Stimulated activated naive B cell treated with anti-CD40 and anti-IgM and Interleukin-4, amounts not matched to agents 10 μg/mL and 1 μg/mL and 100 μg/mL, for 72 hours (primary cell): Measurements from ENCODE around the gene IGSF23.

Experiments
- ATAC-seq, 2 donors: fragments of 150-1000 bp; cut with Tn5 transposase; replicated peaks; 2 replicates each; pipeline ENCODE4 v1.10.0; 2021; ENCODE audit warnings: moderate library complexity in 1 of 2
- DNase-seq: peaks from one replicate; pipeline ENCODE4 v3.0.0; 2021
- H3K27ac Mint-ChIP-seq: one replicate; pipeline ENCODE4 v1.8.0; 2022; ENCODE audit warnings: mild to moderate bottlenecking, mixed read lengths
- H3K27me3 Mint-ChIP-seq, 2 donors: one replicate each; pipeline ENCODE4 v1.8.0; 2022; ENCODE audit warnings: mixed read lengths in 2 of 2
- H3K36me3 Mint-ChIP-seq, 2 donors: one replicate each; pipeline ENCODE4 v1.8.0; 2022; ENCODE audit warnings: mixed read lengths in 2 of 2, mild to moderate bottlenecking in 1 of 2
- H3K4me1 Mint-ChIP-seq, 2 donors: one replicate each; pipeline ENCODE4 v1.8.0; 2022; ENCODE audit warnings: mixed read lengths in 2 of 2, mild to moderate bottlenecking in 1 of 2
- H3K4me3 Mint-ChIP-seq, 2 donors: one replicate each; pipeline ENCODE4 v1.8.0; 2022; ENCODE audit warnings: mild to moderate bottlenecking in 2 of 2, mixed read lengths in 2 of 2, moderate library complexity in 1 of 2
- H3K9me3 Mint-ChIP-seq, 2 donors: one replicate each; pipeline ENCODE4 v1.8.0; 2022; ENCODE audit warnings: mixed read lengths in 2 of 2, mild to moderate bottlenecking in 1 of 2

IGSF23 gene

DNA sequence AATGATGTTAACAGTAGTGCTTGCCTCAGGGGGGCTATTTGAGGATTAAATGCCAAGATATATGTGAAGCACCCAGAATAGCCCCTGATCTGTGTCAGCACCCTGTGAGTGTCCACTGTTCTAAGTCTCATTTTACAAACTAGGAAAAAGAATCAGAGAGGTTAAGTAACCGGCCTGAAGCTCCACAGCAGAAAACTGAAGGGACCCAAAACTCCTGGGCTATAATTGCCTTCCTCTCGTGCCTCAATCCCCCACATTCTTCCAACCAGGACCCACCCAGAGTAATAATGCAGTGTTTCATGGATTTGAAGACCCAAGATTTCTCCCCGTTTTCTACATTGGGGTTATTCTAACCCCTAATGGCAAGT, 32.7 kb downstream of the IGSF23 start:
- DNase-seq (no peak), ATAC-seq (no peak)
- Mint-ChIP-seq H3K9me3 (no peaks in the 10 kb centered on the region), H3K36me3 (no peaks in the 10 kb centered on the region), H3K4me1 (peaks cover 0 to 2% of the 10 kb centered on the region in 2 donors), H3K27me3 (peaks cover 34 to 56% of the 10 kb centered on the region in 2 donors), H3K4me3 (no peak overlapping the region), H3K27ac (no peak overlapping the region)

DNA sequence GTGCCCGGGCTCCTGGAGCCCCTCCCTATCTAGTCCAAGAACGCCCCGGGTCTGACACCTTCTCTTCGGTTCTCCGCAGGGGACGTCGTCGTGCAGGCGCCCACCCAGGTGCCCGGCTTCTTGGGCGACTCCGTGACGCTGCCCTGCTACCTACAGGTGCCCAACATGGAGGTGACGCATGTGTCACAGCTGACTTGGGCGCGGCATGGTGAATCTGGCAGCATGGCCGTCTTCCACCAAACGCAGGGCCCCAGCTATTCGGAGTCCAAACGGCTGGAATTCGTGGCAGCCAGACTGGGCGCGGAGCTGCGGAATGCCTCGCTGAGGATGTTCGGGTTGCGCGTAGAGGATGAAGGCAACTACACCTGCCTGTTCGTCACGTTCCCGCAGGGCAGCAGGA, 33.8 kb downstream of the IGSF23 start:
- Mint-ChIP-seq H3K27me3 (peaks cover 33 to 46% of the 10 kb centered on the region in 2 donors), H3K4me3 (no peak overlapping the region), H3K9me3 (no peaks in the 10 kb centered on the region), H3K27ac (peak overlapping the region; percentile 9), H3K36me3 (no peaks in the 10 kb centered on the region), H3K4me1 (peaks cover 0 to 2% of the 10 kb centered on the region in 2 donors)
- ATAC-seq = no peak
- no peak for DNase-seq

DNA sequence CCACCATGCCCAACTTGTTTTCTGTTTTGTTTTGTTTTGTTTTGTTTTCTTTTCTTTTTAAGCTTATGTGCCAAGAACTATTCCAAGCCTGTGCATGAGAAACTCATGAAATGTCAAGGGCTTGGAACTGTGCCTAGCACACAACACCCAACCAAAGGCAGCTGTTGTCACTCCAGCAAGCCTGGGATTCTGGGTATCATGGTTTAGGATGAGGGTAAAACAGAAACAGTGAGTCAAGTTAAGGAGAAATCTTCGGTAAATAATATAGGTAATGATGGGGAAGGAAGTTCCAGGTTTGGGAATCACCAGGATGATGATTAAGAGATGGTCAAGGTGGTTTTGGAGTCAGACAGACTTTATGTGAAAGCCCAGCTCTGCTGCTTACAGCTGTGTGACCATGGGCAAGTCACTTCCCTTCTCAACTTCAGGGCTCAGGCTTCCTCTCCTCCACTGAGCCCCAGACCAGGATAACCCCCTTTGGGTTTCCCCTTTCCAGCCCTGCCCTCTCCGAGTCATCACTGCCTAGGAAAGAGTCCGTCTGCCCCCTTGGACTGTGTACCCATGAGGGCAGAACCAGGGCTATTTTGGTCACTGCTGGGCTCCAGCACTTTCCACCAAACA, 35.4 kb downstream of the IGSF23 start:
- no peak overlapping the region for H3K27ac Mint-ChIP-seq

DNA sequence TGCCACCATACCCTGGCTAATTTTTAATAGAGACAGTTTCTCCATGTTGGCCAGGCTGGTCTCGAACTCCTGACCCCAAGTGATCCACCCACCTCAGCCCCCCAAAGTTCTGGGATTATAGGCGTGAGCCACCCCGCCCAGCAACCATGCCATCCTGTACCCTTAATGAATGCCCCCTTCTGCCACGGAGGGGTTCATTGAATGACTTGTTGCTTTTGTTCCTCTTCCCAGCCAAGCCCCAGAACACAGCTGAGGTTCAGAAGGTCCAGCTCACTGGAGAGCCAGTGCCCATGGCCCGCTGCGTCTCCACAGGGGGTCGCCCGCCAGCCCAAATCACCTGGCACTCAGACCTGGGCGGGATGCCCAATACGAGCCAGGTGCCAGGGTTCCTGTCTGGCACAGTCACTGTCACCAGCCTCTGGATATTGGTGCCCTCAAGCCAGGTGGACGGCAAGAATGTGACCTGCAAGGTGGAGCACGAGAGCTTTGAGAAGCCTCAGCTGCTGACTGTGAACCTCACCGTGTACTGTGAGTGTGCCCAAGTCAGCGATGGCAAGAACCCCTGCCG, 36.3 kb downstream of the IGSF23 start:
- ATAC-seq (no peak), DNase-seq (no peak)
- no peaks in the 10 kb centered on the region for H3K36me3 Mint-ChIP-seq
- peaks cover 17 to 24% of the 10 kb centered on the region in 2 donors for H3K27me3 Mint-ChIP-seq
- no peak overlapping the region for H3K27ac Mint-ChIP-seq
- H3K9me3 Mint-ChIP-seq = no peaks in the 10 kb centered on the region
- H3K4me1 Mint-ChIP-seq = peaks cover 8 to 11% of the 10 kb centered on the region in 2 donors
- H3K4me3 Mint-ChIP-seq = peak overlapping the region in 1 of 2 donors; percentile 18

More for the DNA sequence above, 35.4 kb downstream of the IGSF23 start:
- Mint-ChIP-seq H3K9me3 (no peaks in the 10 kb centered on the region), H3K27me3 (peaks cover 23 to 32% of the 10 kb centered on the region in 2 donors), H3K4me1 (peaks cover 2 to 3% of the 10 kb centered on the region in 2 donors), H3K36me3 (no peaks in the 10 kb centered on the region), H3K4me3 (no peak overlapping the region)
- DNase-seq (no peak), ATAC-seq (peak in 1 of 2 donors; percentile 39)

DNA sequence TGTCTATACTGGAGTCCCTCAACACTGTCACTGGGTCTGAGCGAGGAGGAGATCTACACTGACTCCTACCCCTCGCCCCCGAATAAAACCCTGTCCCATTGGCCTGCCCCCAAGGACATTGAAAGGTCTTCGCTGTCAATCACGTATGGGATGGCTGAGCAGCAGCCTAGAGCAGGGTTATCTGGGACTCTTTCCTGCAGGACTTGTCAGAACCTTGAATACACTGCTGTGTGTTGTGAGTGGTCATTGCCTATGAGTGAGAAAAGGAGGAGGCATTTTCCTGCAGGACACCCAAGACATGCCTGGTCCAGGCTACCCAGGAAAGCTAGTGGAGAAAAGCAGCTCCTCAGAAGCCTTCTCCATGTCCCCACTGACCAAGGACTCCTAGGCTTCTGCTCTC, 40.0 kb downstream of the IGSF23 start:
- no peak for ATAC-seq
- H3K9me3 Mint-ChIP-seq = no peaks in the 10 kb centered on the region
- peaks cover 15 to 24% of the 10 kb centered on the region in 2 donors for H3K4me1 Mint-ChIP-seq
- no peaks in the 10 kb centered on the region for H3K27me3 Mint-ChIP-seq
- DNase-seq = no peak
- peaks cover 0 to 1% of the 10 kb centered on the region in 2 donors for H3K36me3 Mint-ChIP-seq
- no peak overlapping the region for H3K4me3 Mint-ChIP-seq
- H3K27ac Mint-ChIP-seq = no peak overlapping the region

DNA sequence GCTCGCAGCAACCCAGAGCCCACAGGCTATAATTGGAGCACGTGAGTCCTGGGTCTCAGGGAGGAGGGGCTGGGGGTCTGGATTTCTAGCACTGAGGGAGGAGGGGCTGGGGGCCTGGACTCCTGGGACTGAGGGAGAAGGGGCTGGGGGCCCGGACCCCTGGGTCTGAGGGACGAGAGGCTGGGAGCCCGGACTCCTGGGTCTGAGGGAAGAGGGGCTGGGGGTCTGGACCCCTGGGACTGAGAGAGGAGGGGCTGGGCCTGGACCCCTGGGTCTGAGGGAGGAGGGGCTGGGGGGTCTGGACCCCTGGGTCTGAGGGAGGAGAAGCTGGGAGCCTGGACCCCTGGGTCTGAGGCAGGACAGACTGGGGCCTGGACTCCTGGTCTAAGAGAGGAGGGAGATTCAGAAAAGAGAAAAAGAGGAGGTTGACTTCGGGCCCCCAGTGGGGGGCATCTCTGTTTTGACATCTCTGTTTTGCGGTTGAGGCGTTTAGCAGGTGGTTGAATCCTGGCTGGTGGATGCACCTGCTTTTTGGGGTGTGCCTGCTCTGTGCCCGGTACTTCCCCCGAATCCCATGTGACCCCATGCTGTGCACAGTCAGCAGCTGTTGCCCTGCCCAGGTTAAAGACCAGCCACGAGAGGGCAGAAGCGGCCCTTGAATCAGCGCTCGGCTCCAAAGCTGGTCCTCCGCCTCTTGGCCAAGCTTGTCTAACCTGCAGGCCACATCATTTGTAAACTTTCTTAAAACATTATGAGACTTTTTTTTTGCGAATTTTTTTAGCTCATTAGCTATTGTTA, 40.8 kb downstream of the IGSF23 start:
- Mint-ChIP-seq H3K9me3 (peaks cover 0 to 2% of the 10 kb centered on the region in 2 donors), H3K36me3 (peaks cover 0 to 3% of the 10 kb centered on the region in 2 donors), H3K4me1 (peaks cover 13 to 24% of the 10 kb centered on the region in 2 donors), H3K4me3 (no peak overlapping the region), H3K27ac (no peak overlapping the region), H3K27me3 (no peaks in the 10 kb centered on the region)
- DNase-seq (peak; percentile 83), ATAC-seq (peak; percentile 96 to 98)

DNA sequence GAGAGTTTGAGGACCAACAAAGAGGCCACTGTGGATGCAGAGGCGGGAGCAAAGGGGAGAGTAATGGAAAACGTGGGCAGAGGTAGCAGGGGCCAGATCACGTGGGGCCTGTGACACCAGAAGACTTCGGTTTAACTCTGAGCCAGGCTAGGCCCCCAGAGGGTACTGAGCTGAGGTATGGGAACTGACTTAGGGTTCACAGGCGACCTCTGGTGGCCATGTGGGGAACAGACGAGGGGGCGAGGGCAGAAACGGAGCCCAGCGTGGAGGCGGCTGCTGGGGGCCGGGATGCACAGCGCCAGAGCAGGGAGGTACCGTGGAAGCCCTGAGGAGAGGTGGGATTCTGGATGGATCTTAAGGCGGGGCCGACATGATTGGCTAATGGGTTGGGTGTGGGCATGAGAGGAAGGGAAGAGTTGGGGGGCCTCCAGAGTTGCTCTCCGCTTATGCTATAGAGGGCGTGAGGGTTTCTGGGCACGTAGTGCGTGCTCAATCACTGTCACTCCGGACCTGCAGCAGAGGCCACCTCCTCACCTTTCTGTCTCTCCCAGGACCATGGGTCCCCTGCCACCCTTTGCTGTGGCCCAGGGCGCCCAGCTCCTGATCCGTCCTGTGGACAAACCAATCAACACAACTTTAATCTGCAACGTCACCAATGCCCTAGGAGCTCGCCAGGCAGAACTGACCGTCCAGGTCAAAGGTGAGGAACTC, 44.0 kb downstream of the IGSF23 start:
- DNase-seq (peak; percentile 59), ATAC-seq (peak; percentile 66 to 75)
- Mint-ChIP-seq H3K4me3 (peak overlapping the region in 1 of 2 donors; percentile 31), H3K27me3 (no peaks in the 10 kb centered on the region), H3K27ac (peak overlapping the region; percentile 56), H3K9me3 (peaks cover 0 to 2% of the 10 kb centered on the region in 2 donors), H3K4me1 (peaks cover 13 to 24% of the 10 kb centered on the region in 2 donors), H3K36me3 (peaks cover 0 to 3% of the 10 kb centered on the region in 2 donors)

DNA sequence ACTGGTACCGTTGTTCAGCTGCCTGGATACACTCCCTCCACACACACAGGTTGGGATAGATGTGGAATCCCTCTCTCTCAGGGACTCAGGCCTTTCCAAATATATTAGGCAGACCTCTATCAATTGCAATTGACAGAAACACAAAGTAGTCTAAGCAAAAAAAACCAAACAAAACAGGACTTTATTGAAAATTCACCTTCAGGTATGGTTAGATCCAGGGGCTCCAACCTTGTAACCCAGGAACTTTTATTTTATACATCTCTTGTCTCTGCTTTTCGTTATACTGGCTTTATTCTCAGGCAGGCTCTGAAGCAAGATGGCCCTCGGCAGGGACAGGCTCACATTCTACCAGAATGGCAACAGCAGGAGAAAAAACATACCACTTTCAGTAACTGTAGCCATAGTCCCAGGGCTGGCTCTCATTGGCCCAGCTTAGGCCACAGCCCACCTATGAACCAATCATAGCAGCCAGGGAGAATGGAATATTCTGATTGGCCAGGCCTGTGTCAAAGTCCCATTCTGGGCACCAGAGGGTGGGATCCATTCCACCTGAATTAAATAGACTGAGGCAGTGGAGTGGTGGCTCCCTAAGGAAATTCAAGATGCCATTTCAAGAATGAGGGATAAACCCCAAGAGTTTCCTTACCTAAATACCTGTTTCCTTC, 44.8 kb downstream of the IGSF23 start:
- no peaks in the 10 kb centered on the region for H3K27me3 Mint-ChIP-seq
- ATAC-seq (no peak), DNase-seq (no peak)
- H3K4me1 Mint-ChIP-seq = peaks cover 13 to 24% of the 10 kb centered on the region in 2 donors
- H3K27ac Mint-ChIP-seq = no peak overlapping the region
- H3K9me3 Mint-ChIP-seq = peaks cover 0 to 2% of the 10 kb centered on the region in 2 donors
- no peak overlapping the region for H3K4me3 Mint-ChIP-seq
- peaks cover 0 to 3% of the 10 kb centered on the region in 2 donors for H3K36me3 Mint-ChIP-seq

DNA sequence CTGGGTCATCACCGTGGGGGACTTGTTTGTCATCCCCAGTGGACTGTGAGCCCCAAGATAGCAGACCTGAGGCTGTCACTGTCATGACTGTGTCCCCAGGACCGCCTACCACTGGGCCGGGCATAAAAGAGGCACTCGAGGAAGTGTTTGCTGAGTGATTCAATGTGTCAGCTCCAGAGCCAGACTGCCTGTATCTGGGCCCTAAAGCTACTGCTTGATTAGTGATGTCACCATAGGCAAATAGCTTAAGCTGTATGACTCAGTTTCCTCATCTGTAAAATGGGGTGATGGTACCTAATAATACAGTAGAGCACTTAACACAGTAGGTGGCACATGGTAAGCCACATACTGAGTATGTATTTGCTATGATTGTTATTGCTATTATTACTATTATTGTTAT, 46.7 kb downstream of the IGSF23 start:
- Mint-ChIP-seq H3K4me3 (no peak overlapping the region), H3K4me1 (peaks cover 7 to 12% of the 10 kb centered on the region in 2 donors), H3K27me3 (no peaks in the 10 kb centered on the region), H3K9me3 (peaks cover 0 to 2% of the 10 kb centered on the region in 2 donors), H3K36me3 (peaks cover 0 to 3% of the 10 kb centered on the region in 2 donors), H3K27ac (no peak overlapping the region)
- ATAC-seq (no peak), DNase-seq (no peak)

DNA sequence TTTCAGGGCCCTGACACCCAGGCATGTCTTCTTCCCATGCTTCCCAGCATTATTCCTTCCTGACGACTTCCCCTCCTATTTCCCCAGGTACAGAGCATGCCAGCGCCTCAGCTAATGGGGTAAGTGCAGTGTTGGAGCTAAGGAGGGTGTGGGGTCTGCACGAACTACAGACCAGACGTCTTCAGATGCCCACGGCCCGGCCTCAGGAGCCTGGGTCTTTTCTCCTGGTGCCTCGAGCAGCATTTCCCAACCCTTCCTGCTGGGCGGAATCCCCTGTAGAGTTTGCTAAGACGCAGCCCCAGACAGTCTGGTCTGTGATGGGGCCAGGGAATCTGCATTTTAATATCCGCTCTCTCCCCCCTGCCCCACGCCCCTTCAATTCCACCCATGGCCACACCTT, 47.8 kb downstream of the IGSF23 start:
- H3K27ac Mint-ChIP-seq = no peak overlapping the region
- DNase-seq (no peak), ATAC-seq (no peak)
- H3K4me3 Mint-ChIP-seq = no peak overlapping the region
- H3K27me3 Mint-ChIP-seq = no peaks in the 10 kb centered on the region
- peaks cover 0 to 3% of the 10 kb centered on the region in 2 donors for H3K36me3 Mint-ChIP-seq
- peaks cover 0 to 2% of the 10 kb centered on the region in 2 donors for H3K9me3 Mint-ChIP-seq
- peaks cover 7 to 12% of the 10 kb centered on the region in 2 donors for H3K4me1 Mint-ChIP-seq

DNA sequence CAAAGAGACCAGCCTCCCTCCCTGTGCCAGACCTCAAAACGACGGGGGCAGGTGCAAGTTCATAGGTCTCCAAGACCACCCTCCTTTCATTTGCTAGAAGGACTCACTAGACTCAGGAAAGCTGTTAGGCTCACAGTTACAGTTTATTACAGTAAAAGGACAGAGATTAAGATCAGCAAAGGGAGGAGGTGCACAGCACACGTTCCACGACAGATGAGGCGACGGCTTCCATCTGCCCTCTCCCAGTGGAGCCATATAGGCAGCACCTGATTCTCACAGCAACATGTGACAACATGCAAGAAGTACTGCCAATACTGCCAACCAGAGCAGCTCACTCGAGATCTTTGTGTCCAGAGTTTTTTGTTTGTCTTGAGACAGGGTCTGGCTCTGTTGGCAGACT, 48.5 kb downstream of the IGSF23 start:
- Mint-ChIP-seq H3K4me3 (no peak overlapping the region), H3K4me1 (peaks cover 6 to 7% of the 10 kb centered on the region in 2 donors), H3K27me3 (no peaks in the 10 kb centered on the region), H3K36me3 (peaks cover 0 to 3% of the 10 kb centered on the region in 2 donors), H3K27ac (no peak overlapping the region), H3K9me3 (peaks cover 0 to 2% of the 10 kb centered on the region in 2 donors)
- no peak for ATAC-seq
- no peak for DNase-seq

DNA sequence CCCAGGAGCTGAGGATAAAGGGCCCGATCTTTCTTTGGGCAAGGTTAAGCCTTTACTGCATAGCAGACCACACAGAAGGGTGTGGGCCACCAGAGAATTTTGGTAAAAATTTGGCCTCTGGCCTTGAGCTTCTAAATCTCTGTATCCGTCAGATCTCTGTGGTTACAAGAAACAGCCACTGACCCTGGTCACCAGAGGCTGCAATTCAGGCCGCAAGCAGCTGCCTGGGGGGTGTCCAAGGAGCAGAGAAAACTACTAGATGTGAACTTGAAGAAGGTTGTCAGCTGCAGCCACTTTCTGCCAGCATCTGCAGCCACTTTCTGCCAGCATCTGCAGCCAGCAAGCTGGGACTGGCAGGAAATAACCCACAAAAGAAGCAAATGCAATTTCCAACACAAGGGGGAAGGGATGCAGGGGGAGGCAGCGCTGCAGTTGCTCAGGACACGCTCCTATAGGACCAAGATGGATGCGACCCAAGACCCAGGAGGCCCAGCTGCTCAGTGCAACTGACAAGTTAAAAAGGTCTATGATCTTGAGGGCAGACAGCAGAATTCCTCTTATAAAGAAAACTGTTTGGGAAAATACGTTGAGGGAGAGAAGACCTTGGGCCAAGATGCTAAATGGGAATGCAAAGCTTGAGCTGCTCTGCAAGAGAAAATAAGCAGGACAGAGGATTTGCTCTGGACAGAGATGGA, 49.5 kb downstream of the IGSF23 start:
- H3K27ac Mint-ChIP-seq = peak overlapping the region; percentile 2
- peaks cover 0 to 2% of the 10 kb centered on the region in 2 donors for H3K36me3 Mint-ChIP-seq
- no peak overlapping the region for H3K4me3 Mint-ChIP-seq
- DNase-seq (no peak), ATAC-seq (no peak)
- no peaks in the 10 kb centered on the region for H3K4me1 Mint-ChIP-seq
- no peaks in the 10 kb centered on the region for H3K27me3 Mint-ChIP-seq
- peaks cover 0 to 2% of the 10 kb centered on the region in 2 donors for H3K9me3 Mint-ChIP-seq

DNA sequence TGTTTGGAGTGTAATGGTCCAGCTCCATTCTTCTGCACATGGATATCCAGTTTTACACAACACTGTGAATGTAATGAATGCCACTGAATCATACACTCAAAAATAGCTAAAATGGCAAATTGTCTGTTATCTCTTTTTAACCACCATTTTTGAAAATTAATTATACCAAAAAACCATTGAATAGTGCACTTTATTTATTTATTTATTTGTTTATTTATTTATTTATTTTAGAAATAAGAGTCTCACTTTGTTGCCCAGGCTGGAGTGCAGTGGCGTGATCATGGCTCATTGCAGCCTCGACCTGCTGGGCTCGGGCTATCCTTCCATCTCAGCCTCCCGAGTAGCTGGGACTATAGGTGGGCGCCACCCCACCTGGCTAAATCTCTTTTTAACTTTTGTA, 50.6 kb downstream of the IGSF23 start:
- Mint-ChIP-seq H3K36me3 (no peaks in the 10 kb centered on the region), H3K27ac (no peak overlapping the region), H3K4me3 (no peak overlapping the region), H3K4me1 (no peaks in the 10 kb centered on the region), H3K27me3 (no peaks in the 10 kb centered on the region), H3K9me3 (no peaks in the 10 kb centered on the region)
- no peak for ATAC-seq
- no peak for DNase-seq
